ENCODE results near the gene GOSR1. TPM values are rescaled to one million over a fixed set of nuclear protein-coding genes. Genes with fewer than 3 reads are reported as not detected.

The GOSR1 gene
- total RNA-seq, 1 donor from 2014 or later: 15.0 TPM

GRCh38 chr17:30505868-30506417 lies 28.7 kb downstream of the GOSR1 start:
- H3K36me3 ChIP-seq: peaks cover 0 to 28% of the 10 kb centered on the region in 2 donors

GRCh38 chr17:30506481-30506880 lies 29.3 kb downstream of the GOSR1 start:
- H3K27me3 ChIP-seq: no peaks in the 10 kb centered on the region
- no peaks in the 10 kb centered on the region for H3K4me1 ChIP-seq
- no peak overlapping the region for H3K27ac ChIP-seq
- no peak for TF ChIP-seq POLR2A (IDR thresholded peaks at IDR 0.05)
- no peak for TF ChIP-seq POLR2AphosphoS5 (IDR thresholded peaks at IDR 0.05; ENCODE audit: insufficient read depth in 1 of 2, low read depth in 1 of 2)
- peaks cover 0 to 23% of the 10 kb centered on the region in 2 donors for H3K36me3 ChIP-seq
- intact Hi-C loops (cut with DNase I): no loop called here
- no peaks in the 10 kb centered on the region for H3K9me3 ChIP-seq
- H3K4me3 ChIP-seq: no peak overlapping the region
- no peak for DNase-seq (ENCODE audit: extremely low spot score in 2 of 2)

More at GRCh38 chr17:30505868-30506417, 28.7 kb downstream of the GOSR1 start:
- TF ChIP-seq POLR2A (IDR thresholded peaks at IDR 0.05) (no peak), CTCF (IDR thresholded peaks at IDR 0.05) (no peak), POLR2AphosphoS5 (IDR thresholded peaks at IDR 0.05; ENCODE audit: insufficient read depth in 1 of 2, low read depth in 1 of 2) (no peak)
- DNase-seq (ENCODE audit: extremely low spot score in 2 of 2): no peak
- Histone ChIP-seq H3K27ac (no peak overlapping the region), H3K4me1 (no peaks in the 10 kb centered on the region), H3K9me3 (no peaks in the 10 kb centered on the region), H3K4me3 (no peak overlapping the region), H3K27me3 (no peaks in the 10 kb centered on the region)
- intact Hi-C loops (cut with DNase I): no loop called here

GRCh38 chr17:30513346-30513745 lies 36.1 kb downstream of the GOSR1 start:
- H3K4me3 ChIP-seq: no peak overlapping the region
- H3K9me3 ChIP-seq: no peaks in the 10 kb centered on the region
- H3K36me3 ChIP-seq: peaks cover 0 to 9% of the 10 kb centered on the region in 2 donors
- H3K4me1 ChIP-seq: no peaks in the 10 kb centered on the region
- intact Hi-C loops (cut with DNase I): no loop called here
- no peak for TF ChIP-seq CTCF (IDR thresholded peaks at IDR 0.05)
- TF ChIP-seq POLR2A (IDR thresholded peaks at IDR 0.05): no peak
- no peak for TF ChIP-seq POLR2AphosphoS5 (IDR thresholded peaks at IDR 0.05; ENCODE audit: insufficient read depth in 1 of 2, low read depth in 1 of 2)
- H3K27me3 ChIP-seq: no peaks in the 10 kb centered on the region
- DNase-seq (ENCODE audit: extremely low spot score in 2 of 2): no peak
- no peak overlapping the region for H3K27ac ChIP-seq

- DNase-seq (ENCODE audit: extremely low spot score in 2 of 2): no peak
- H3K4me3 ChIP-seq: no peak overlapping the region
- peaks cover 0 to 9% of the 10 kb centered on the region in 2 donors for H3K36me3 ChIP-seq
- no peak for TF ChIP-seq POLR2A (IDR thresholded peaks at IDR 0.05)
- TF ChIP-seq POLR2AphosphoS5 (IDR thresholded peaks at IDR 0.05; ENCODE audit: insufficient read depth in 1 of 2, low read depth in 1 of 2): no peak
- no peak for TF ChIP-seq CTCF (IDR thresholded peaks at IDR 0.05)
- intact Hi-C loops (cut with DNase I): no loop called here
- peaks cover 5% of the 10 kb centered on the region for H3K4me1 ChIP-seq
- no peaks in the 10 kb centered on the region for H3K27me3 ChIP-seq
- H3K27ac ChIP-seq: no peak overlapping the region
- no peaks in the 10 kb centered on the region for H3K9me3 ChIP-seq
These were observed 37.8 kb downstream of the GOSR1 start for GRCh38 chr17:30514895-30515596.

GRCh38 chr17:30517786-30518185 lies 40.6 kb downstream of the GOSR1 start:
- no peak overlapping the region for H3K4me3 ChIP-seq
- H3K27me3 ChIP-seq: no peaks in the 10 kb centered on the region
- H3K9me3 ChIP-seq: no peaks in the 10 kb centered on the region
- H3K36me3 ChIP-seq: peaks cover 0 to 14% of the 10 kb centered on the region in 2 donors
- H3K27ac ChIP-seq: no peak overlapping the region
- TF ChIP-seq CTCF (IDR thresholded peaks at IDR 0.05): no peak
- no peak for TF ChIP-seq POLR2A (IDR thresholded peaks at IDR 0.05)
- TF ChIP-seq POLR2AphosphoS5 (IDR thresholded peaks at IDR 0.05; ENCODE audit: insufficient read depth in 1 of 2, low read depth in 1 of 2): no peak
- H3K4me1 ChIP-seq: peaks cover 12% of the 10 kb centered on the region
- intact Hi-C loops (cut with DNase I): no loop called here
- no peak for DNase-seq (ENCODE audit: extremely low spot score in 2 of 2)

Data from vagina (tissue), 2 donors.